OCI-LY7 (cell line): ENCODE results near the gene POLD2.

ENCODE experiments used
- EZH2phosphoT487 ChIP-seq: fragments of 200-600 bp; sonication (generic); IDR thresholded peaks from 2 replicates; pipeline ENCODE4 v1.6.1; 2018; ENCODE audit warnings: low read depth, borderline replicate concordance, mild to moderate bottlenecking, mixed run types, antibody characterized with exemption, low read length, moderate library complexity, mixed read lengths
- TF ChIP-seq, protein P1 (sequence below): fragments of 200-600 bp; sonication (generic); conservative IDR thresholded peaks from 2 replicates; pipeline ENCODE4 v1.5.1; 2014; ENCODE audit warnings: mild to moderate bottlenecking, antibody characterized with exemption, low read length, moderate library complexity, mixed read lengths

DNA sequence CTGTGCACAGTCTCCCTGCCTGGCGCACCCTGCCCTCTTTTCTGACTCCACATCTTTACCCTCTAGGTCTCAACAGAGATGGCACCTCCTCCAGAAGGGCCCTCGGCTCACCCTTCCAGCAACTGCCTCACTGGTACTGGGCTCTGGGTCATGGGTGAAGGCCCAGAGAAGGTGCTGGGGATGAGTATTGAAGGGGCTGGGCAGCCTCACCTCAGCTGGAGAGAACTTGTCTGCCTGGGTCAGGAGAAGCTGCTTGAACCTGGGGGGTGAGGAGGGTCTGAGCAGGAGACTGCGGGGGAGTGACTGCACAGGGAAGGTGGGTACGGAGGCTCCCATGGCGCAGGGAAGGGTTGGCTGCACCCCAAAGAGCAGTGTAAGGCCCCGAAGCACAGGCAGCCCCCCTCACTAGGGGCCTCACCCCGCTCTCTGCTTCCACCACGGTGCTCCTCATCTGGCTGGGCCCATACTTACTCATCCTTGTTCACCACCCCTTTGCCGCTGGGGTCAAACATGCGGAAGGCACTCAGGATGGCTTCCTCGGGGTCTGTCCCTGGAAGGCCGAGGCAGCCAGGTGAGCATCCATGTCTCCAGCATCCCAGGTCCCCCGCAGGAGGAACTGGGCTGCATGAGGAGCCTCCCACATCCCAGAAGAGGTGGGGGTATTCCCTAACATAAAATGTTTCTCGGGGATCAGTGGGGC is 16.1 kb upstream of the POLD2 start:
- TF ChIP-seq EZH2phosphoT487: no peak
- TF ChIP-seq, protein P1, sequence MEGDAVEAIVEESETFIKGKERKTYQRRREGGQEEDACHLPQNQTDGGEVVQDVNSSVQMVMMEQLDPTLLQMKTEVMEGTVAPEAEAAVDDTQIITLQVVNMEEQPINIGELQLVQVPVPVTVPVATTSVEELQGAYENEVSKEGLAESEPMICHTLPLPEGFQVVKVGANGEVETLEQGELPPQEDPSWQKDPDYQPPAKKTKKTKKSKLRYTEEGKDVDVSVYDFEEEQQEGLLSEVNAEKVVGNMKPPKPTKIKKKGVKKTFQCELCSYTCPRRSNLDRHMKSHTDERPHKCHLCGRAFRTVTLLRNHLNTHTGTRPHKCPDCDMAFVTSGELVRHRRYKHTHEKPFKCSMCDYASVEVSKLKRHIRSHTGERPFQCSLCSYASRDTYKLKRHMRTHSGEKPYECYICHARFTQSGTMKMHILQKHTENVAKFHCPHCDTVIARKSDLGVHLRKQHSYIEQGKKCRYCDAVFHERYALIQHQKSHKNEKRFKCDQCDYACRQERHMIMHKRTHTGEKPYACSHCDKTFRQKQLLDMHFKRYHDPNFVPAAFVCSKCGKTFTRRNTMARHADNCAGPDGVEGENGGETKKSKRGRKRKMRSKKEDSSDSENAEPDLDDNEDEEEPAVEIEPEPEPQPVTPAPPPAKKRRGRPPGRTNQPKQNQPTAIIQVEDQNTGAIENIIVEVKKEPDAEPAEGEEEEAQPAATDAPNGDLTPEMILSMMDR: no peak
